GM23248 (cell line): Measurements from ENCODE around the gene RPL10A.

ENCODE experiments used
- EZH2 ChIP-seq: fragments of 200-600 bp; sonication (generic); IDR thresholded peaks from 2 replicates; pipeline ENCODE4 v1.6.1; 2018; ENCODE audit warnings: antibody characterized with exemption, mild to moderate bottlenecking; ENCODE audit not compliant: insufficient read depth, poor library complexity, severe bottlenecking
- EZH2phosphoT487 ChIP-seq: fragments of 200-600 bp; sonication (generic); IDR thresholded peaks from 2 replicates; pipeline ENCODE4 v1.6.1; 2018; ENCODE audit warnings: antibody characterized with exemption, moderate library complexity, mild to moderate bottlenecking, low read depth; ENCODE audit not compliant: insufficient read depth

GRCh38 chr6:35457907-35458306, 10.3 kb upstream of the RPL10A start:
- TF ChIP-seq EZH2, result no peak
- TF ChIP-seq EZH2phosphoT487, result no peak
